Mesodermal cell (in vitro differentiated cells): ENCODE data around the gene TMEM260.

Experiments
- H3K27ac ChIP-seq: 2 replicates; pipeline ENCODE4 v1.7.0; 2013; ENCODE audit warnings: mild to moderate bottlenecking, low read depth, low read length, moderate library complexity; ENCODE audit not compliant: severe bottlenecking
- H3K36me3 ChIP-seq: 2 replicates; pipeline ENCODE4 v1.7.1; 2013; ENCODE audit warnings: mild to moderate bottlenecking, low read length, moderate library complexity; ENCODE audit not compliant: control insufficient read depth, insufficient read depth
- H3K4me1 ChIP-seq: one replicate; pipeline ENCODE4 v1.7.1; 2013; ENCODE audit warnings: mild to moderate bottlenecking, low read length; ENCODE audit not compliant: insufficient read depth, control insufficient read depth, poor library complexity, severe bottlenecking
- H3K4me3 ChIP-seq: 2 replicates; pipeline ENCODE4 v1.7.0; 2013; ENCODE audit warnings: low read length, control low read depth, mild to moderate bottlenecking; ENCODE audit not compliant: insufficient read depth, poor library complexity, severe bottlenecking; ENCODE audit errors: extremely low read depth
- H3K9me3 ChIP-seq: 2 replicates; pipeline ENCODE4 v1.7.1; 2013; ENCODE audit warnings: mild to moderate bottlenecking, low read length, moderate library complexity; ENCODE audit not compliant: control insufficient read depth
- WGBS, 2 experiments: methylation state at CpG; one replicate each; pipeline ENCODE4 v1.1.5; 2013; ENCODE audit warnings: missing lambda C conversion rate in 2 of 2; ENCODE audit not compliant: insufficient coverage in 2 of 2; 5-methylcytosine and 5-hydroxymethylcytosine counted together

TMEM260 gene

GRCh38 chr14:56562883-56563282 lies 16.7 kb upstream of the TMEM260 start:
- Histone ChIP-seq H3K9me3 (no peaks in the 10 kb centered on the region), H3K4me1 (no peaks in the 10 kb centered on the region), H3K36me3 (no peaks in the 10 kb centered on the region), H3K4me3 (no peak overlapping the region), H3K27ac (no peak overlapping the region)
- 100% methylated on average over 1 of the region's 1 CpG; no CpG with 5 or more reads in 1 of the 2 experiments for WGBS, 2 experiments

DNA sequence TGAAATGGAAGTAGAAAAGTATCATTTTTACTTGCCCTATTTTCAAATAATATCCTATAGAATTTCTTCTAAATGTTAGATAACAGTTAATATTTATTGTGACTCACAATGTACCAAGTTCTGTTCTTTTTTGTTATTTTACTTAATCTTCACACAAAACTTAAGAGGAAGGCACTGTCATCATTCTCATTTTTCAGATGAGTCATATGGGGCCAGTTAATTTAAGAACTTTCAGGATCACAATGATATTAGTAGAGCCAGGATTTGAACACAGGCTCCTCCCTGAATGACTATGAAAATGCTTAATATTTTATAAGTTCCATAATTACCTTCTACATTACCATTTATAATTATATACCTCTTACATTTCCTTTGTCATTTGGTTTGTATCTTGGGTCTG lies 10.4 kb upstream of the TMEM260 start:
- Histone ChIP-seq H3K9me3 (no peaks in the 10 kb centered on the region), H3K4me1 (no peaks in the 10 kb centered on the region), H3K4me3 (no peak overlapping the region), H3K27ac (no peak overlapping the region), H3K36me3 (no peaks in the 10 kb centered on the region)

GRCh38 chr14:56570295-56570694 lies 9.3 kb upstream of the TMEM260 start:
- H3K4me3 ChIP-seq: no peak overlapping the region
- no peak overlapping the region for H3K27ac ChIP-seq
- H3K4me1 ChIP-seq: no peaks in the 10 kb centered on the region
- 100% methylated on average over 1 of the region's 1 CpG; no CpG with 5 or more reads in 1 of the 2 experiments for WGBS, 2 experiments
- no peaks in the 10 kb centered on the region for H3K9me3 ChIP-seq
- no peaks in the 10 kb centered on the region for H3K36me3 ChIP-seq

DNA sequence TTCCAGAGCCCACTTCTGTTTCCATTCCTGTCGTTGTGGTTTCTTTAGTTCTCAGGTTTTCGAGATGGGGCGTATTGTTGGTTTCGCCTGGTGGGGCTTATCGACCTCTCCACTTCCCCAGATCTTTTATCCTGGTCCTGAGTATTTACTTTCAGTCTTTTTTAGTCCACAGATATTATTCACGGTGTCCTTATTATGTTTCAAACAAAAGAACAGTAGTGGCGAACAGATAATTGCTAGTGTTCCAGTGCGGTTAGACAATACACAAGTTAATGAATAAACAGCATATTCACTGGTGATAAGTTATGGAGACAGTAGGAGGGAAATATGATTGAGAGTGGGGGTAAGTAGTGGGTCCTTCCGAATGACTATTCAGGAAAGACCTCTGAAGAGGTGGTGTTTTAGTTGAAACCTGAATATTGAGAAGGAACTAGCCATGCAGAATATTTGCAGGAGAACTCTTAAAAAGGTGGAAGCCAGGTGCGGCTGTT lies 668 bp downstream of the TMEM260 start:
- Histone ChIP-seq H3K27ac (no peak overlapping the region), H3K4me1 (peaks cover 6% of the 10 kb centered on the region), H3K9me3 (no peaks in the 10 kb centered on the region), H3K4me3 (peak overlapping the region; percentile 86), H3K36me3 (no peaks in the 10 kb centered on the region)
- WGBS, 2 experiments: 10 to 20% methylated on average over 1 to 6 of the region's 10 CpGs

DNA sequence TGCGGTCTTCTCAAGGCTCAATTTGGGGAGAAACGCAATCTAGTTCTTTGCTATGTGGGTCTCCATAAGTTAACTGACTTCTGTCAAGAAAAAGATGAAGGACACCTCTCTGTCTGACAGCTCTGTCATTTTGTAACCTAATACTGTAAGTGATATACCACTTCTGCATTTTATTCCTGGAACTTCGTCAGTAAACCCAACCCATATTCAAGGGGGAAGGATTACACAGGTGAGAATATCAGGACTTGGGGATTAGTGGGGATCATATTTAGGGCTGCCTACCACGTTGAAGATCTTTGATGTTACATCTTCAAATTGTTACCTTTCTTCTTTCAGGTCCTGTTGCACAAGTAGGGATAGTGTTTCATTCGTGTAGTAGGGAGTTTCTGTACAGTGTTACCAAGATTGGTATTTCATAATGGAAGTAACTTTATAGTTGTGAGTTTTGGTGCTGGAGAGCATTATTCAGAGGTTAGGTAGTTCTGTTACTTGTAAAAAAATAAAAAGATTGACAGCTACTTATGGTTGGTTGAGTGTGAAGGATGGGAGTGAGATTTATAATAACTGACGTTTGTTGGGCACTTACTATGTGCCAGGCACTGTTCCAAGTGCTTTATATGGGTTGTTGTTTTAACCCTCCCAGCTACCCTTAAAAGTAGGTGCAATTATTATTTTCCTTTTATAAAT lies 1.6 kb downstream of the TMEM260 start:
- WGBS, 2 experiments: 95 to 96% methylated on average over 3 to 4 of the region's 6 CpGs
- peak overlapping the region; percentile 86 for H3K4me3 ChIP-seq
- H3K9me3 ChIP-seq: no peaks in the 10 kb centered on the region
- H3K4me1 ChIP-seq: peaks cover 6% of the 10 kb centered on the region
- H3K27ac ChIP-seq: no peak overlapping the region
- H3K36me3 ChIP-seq: peaks cover 3% of the 10 kb centered on the region

- Histone ChIP-seq H3K4me3 (no peak overlapping the region), H3K36me3 (peaks cover 5% of the 10 kb centered on the region), H3K9me3 (no peaks in the 10 kb centered on the region), H3K4me1 (peaks cover 6% of the 10 kb centered on the region), H3K27ac (no peak overlapping the region)
- WGBS, 2 experiments: 90 to 98% methylated on average over 4 of the region's 7 CpGs
Measured at GRCh38 chr14:56585461-56586084, 6.0 kb downstream of the TMEM260 start.

DNA sequence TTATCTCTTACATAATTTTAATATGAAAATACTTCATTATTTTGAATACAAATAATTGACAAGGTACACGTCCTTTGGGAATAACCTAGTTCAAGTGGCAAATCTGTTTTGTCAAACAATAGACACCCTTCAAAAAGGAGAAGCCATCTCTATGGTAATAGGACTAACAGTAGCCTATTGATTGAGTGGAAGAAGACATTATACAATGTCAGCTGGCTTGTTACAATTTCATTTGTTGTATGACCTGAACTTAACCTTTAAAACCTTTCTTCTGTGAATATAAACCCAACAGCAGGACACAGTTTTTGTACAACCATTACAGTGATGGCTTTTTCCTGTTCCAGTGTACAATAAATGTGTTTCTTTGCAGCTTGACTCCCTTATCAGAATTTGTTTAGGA lies 8.1 kb downstream of the TMEM260 start:
- Histone ChIP-seq H3K27ac (no peak overlapping the region), H3K36me3 (peaks cover 12% of the 10 kb centered on the region), H3K4me1 (no peaks in the 10 kb centered on the region), H3K9me3 (no peaks in the 10 kb centered on the region), H3K4me3 (no peak overlapping the region)
- no CpG with 5 or more reads among the region's 1 CpG for WGBS, 2 experiments

DNA sequence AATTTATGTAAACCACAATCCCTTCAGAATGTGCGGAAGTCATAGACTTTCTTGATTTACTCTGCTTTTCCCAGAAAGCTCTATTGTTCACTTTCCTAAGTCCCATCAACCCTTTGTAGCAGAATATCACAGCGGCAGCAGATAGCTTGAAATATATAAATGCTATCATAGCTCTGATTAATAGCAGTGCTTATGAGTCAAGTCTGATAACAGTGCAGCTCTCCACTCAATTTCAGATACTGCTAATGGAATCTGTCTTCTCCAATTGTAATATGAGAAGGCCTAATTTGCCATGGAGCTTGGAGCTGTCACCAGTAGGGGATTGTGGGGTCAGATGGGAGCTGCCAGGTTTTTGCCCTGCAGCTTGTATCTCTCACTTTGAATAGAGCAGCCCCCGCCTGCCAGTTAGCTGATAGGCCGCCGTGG lies 10.9 kb downstream of the TMEM260 start:
- Histone ChIP-seq H3K9me3 (no peaks in the 10 kb centered on the region), H3K4me3 (no peak overlapping the region), H3K27ac (no peak overlapping the region), H3K36me3 (peaks cover 13% of the 10 kb centered on the region), H3K4me1 (no peaks in the 10 kb centered on the region)
- 52% methylated on average over 3 of the region's 5 CpGs; no CpG with 5 or more reads in 1 of the 2 experiments for WGBS, 2 experiments

- WGBS, 2 experiments: 87% methylated on average over 3 of the region's 5 CpGs; no CpG with 5 or more reads in 1 of the 2 experiments
- H3K36me3 ChIP-seq: peaks cover 8% of the 10 kb centered on the region
- H3K4me3 ChIP-seq: no peak overlapping the region
- H3K9me3 ChIP-seq: no peaks in the 10 kb centered on the region
- H3K4me1 ChIP-seq: no peaks in the 10 kb centered on the region
- no peak overlapping the region for H3K27ac ChIP-seq
Measured at GRCh38 chr14:56592746-56593544, 13.3 kb downstream of the TMEM260 start.

DNA sequence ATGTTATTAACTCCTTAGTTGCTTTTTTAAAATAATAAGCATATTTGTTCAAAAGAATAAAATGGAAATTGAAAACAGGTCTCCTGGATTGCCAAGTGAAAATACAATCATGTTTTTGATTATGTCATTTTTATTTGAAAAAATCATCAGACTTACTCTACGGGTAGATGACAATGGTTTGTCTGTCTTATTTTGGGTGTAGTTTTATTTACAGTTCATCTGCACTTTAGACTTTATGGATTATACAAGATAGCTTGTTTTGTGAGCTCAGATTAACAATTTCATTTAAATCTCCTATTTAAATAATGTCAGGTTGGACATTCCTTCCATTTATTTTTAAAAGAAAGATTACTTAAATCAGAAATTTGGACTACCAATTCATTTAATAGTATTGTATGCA lies 14.8 kb downstream of the TMEM260 start:
- no peak overlapping the region for H3K27ac ChIP-seq
- H3K4me1 ChIP-seq: no peaks in the 10 kb centered on the region
- H3K36me3 ChIP-seq: peaks cover 15% of the 10 kb centered on the region
- no peak overlapping the region for H3K4me3 ChIP-seq
- no peaks in the 10 kb centered on the region for H3K9me3 ChIP-seq
- 100% methylated on average over 1 of the region's 1 CpG; no CpG with 5 or more reads in 1 of the 2 experiments for WGBS, 2 experiments
